Activated T-cell treated with anti-CD3 and anti-CD28 coated beads, Interleukin-2, amount 50 U/mL, for 4 hours (primary cell): ENCODE results near the gene MS4A15. TPM values are rescaled to one million over a fixed set of nuclear protein-coding genes. Genes with fewer than 3 reads are reported as not detected.

Experiments
- ATAC-seq, 2 donors: fragments of 200-7000 bp; cut with Tn5 transposase; one replicate each; pipeline ENCODE4 v1.10.0; 2021
- DNase-seq: peaks from one replicate; pipeline ENCODE4 v3.0.0-alpha.2; 2020
- H3K27me3 Mint-ChIP-seq: one replicate; pipeline ENCODE4 v1.8.0; 2021; ENCODE audit warnings: low read depth, mixed read lengths
- H3K36me3 Mint-ChIP-seq: one replicate; pipeline ENCODE4 v1.8.0; 2022; ENCODE audit warnings: mixed read lengths; ENCODE audit not compliant: insufficient read depth
- H3K4me1 Mint-ChIP-seq: one replicate; pipeline ENCODE4 v1.8.0; 2021; ENCODE audit warnings: low read depth, mixed read lengths
- H3K4me3 Mint-ChIP-seq: one replicate; pipeline ENCODE4 v1.8.0; 2021; ENCODE audit warnings: mild to moderate bottlenecking, moderate library complexity, mixed read lengths
- H3K9me3 Mint-ChIP-seq: one replicate; pipeline ENCODE4 v1.8.0; 2021; ENCODE audit warnings: mixed read lengths
- total RNA-seq, 3 donors: library from RNA; stranded (reverse); gene quantifications; one replicate each; pipeline ENCODE4 v1.2.1, GENCODE V29; 2021

The MS4A15 gene
- total RNA-seq, 3 donors from 2014 or later: not detected

GRCh38 chr11:60763692-60764369 is 7.2 kb downstream of the MS4A15 start:
- peaks cover 58% of the 10 kb centered on the region for H3K27me3 Mint-ChIP-seq
- no peaks in the 10 kb centered on the region for H3K4me1 Mint-ChIP-seq
- ATAC-seq (no peak), DNase-seq (no peak)
- no peaks in the 10 kb centered on the region for H3K9me3 Mint-ChIP-seq
- H3K36me3 Mint-ChIP-seq: no peaks in the 10 kb centered on the region
- H3K4me3 Mint-ChIP-seq: no peak overlapping the region

- no peaks in the 10 kb centered on the region for H3K4me1 Mint-ChIP-seq
- peaks cover 51% of the 10 kb centered on the region for H3K27me3 Mint-ChIP-seq
- H3K9me3 Mint-ChIP-seq: no peaks in the 10 kb centered on the region
- DNase-seq: no peak
- H3K4me3 Mint-ChIP-seq: no peak overlapping the region
- no peak for ATAC-seq
- no peaks in the 10 kb centered on the region for H3K36me3 Mint-ChIP-seq
These were observed 8.2 kb downstream of the MS4A15 start for GRCh38 chr11:60764879-60765278.

- H3K27me3 Mint-ChIP-seq: peaks cover 47% of the 10 kb centered on the region
- ATAC-seq (no peak), DNase-seq (no peak)
- no peak overlapping the region for H3K4me3 Mint-ChIP-seq
- no peaks in the 10 kb centered on the region for H3K9me3 Mint-ChIP-seq
- no peaks in the 10 kb centered on the region for H3K4me1 Mint-ChIP-seq
- no peaks in the 10 kb centered on the region for H3K36me3 Mint-ChIP-seq
These were observed 8.7 kb downstream of the MS4A15 start for GRCh38 chr11:60765355-60765754.

- Mint-ChIP-seq H3K9me3 (no peaks in the 10 kb centered on the region), H3K4me1 (no peaks in the 10 kb centered on the region), H3K36me3 (no peaks in the 10 kb centered on the region), H3K4me3 (no peak overlapping the region), H3K27me3 (peaks cover 36% of the 10 kb centered on the region)
- no peak for ATAC-seq
- no peak for DNase-seq
These were observed 9.9 kb downstream of the MS4A15 start for GRCh38 chr11:60766547-60766946.

GRCh38 chr11:60767388-60767811 is 10.7 kb downstream of the MS4A15 start:
- H3K4me1 Mint-ChIP-seq: no peaks in the 10 kb centered on the region
- no peak overlapping the region for H3K4me3 Mint-ChIP-seq
- no peaks in the 10 kb centered on the region for H3K36me3 Mint-ChIP-seq
- H3K27me3 Mint-ChIP-seq: peaks cover 38% of the 10 kb centered on the region
- ATAC-seq (peak; percentile 27 to 46), DNase-seq (no peak)
- no peaks in the 10 kb centered on the region for H3K9me3 Mint-ChIP-seq

GRCh38 chr11:60768202-60768601 is 11.5 kb downstream of the MS4A15 start:
- Mint-ChIP-seq H3K9me3 (no peaks in the 10 kb centered on the region), H3K27me3 (peaks cover 39% of the 10 kb centered on the region), H3K36me3 (no peaks in the 10 kb centered on the region), H3K4me3 (no peak overlapping the region), H3K4me1 (no peaks in the 10 kb centered on the region)
- DNase-seq: no peak
- ATAC-seq: no peak

GRCh38 chr11:60769273-60769672 is 12.6 kb downstream of the MS4A15 start:
- no peaks in the 10 kb centered on the region for H3K9me3 Mint-ChIP-seq
- H3K36me3 Mint-ChIP-seq: no peaks in the 10 kb centered on the region
- H3K4me1 Mint-ChIP-seq: peaks cover under 1% of the 10 kb centered on the region
- H3K4me3 Mint-ChIP-seq: no peak overlapping the region
- DNase-seq (no peak), ATAC-seq (no peak)
- H3K27me3 Mint-ChIP-seq: peaks cover 29% of the 10 kb centered on the region

GRCh38 chr11:60769811-60770210 is 13.1 kb downstream of the MS4A15 start:
- DNase-seq (no peak), ATAC-seq (no peak)
- Mint-ChIP-seq H3K27me3 (peaks cover 25% of the 10 kb centered on the region), H3K9me3 (no peaks in the 10 kb centered on the region), H3K36me3 (no peaks in the 10 kb centered on the region), H3K4me1 (peaks cover 6% of the 10 kb centered on the region), H3K4me3 (no peak overlapping the region)

GRCh38 chr11:60771146-60771545 is 14.5 kb downstream of the MS4A15 start:
- no peak for DNase-seq
- ATAC-seq: no peak
- Mint-ChIP-seq H3K4me1 (peaks cover 9% of the 10 kb centered on the region), H3K27me3 (peaks cover 19% of the 10 kb centered on the region), H3K36me3 (no peaks in the 10 kb centered on the region), H3K4me3 (no peak overlapping the region), H3K9me3 (no peaks in the 10 kb centered on the region)

- no peak for ATAC-seq
- Mint-ChIP-seq H3K4me1 (peaks cover 9% of the 10 kb centered on the region), H3K9me3 (no peaks in the 10 kb centered on the region), H3K27me3 (peaks cover 14% of the 10 kb centered on the region), H3K4me3 (no peak overlapping the region), H3K36me3 (no peaks in the 10 kb centered on the region)
- DNase-seq: no peak
These were observed 15.3 kb downstream of the MS4A15 start for GRCh38 chr11:60771879-60772525.

- Mint-ChIP-seq H3K27me3 (peaks cover 13% of the 10 kb centered on the region), H3K4me3 (no peak overlapping the region), H3K4me1 (peaks cover 9% of the 10 kb centered on the region), H3K9me3 (no peaks in the 10 kb centered on the region), H3K36me3 (no peaks in the 10 kb centered on the region)
- DNase-seq: no peak
- no peak for ATAC-seq
These were observed 16.0 kb downstream of the MS4A15 start for GRCh38 chr11:60772666-60773065.

GRCh38 chr11:60774726-60775125 is 18.1 kb downstream of the MS4A15 start:
- Mint-ChIP-seq H3K27me3 (peaks cover 8% of the 10 kb centered on the region), H3K4me1 (peaks cover 9% of the 10 kb centered on the region), H3K4me3 (peak overlapping the region; percentile 21), H3K36me3 (no peaks in the 10 kb centered on the region), H3K9me3 (no peaks in the 10 kb centered on the region)
- no peak for DNase-seq
- ATAC-seq: no peak

- Mint-ChIP-seq H3K4me3 (no peak overlapping the region), H3K27me3 (peaks cover 8% of the 10 kb centered on the region), H3K36me3 (no peaks in the 10 kb centered on the region), H3K9me3 (no peaks in the 10 kb centered on the region), H3K4me1 (peaks cover 9% of the 10 kb centered on the region)
- ATAC-seq (peak; percentile 95), DNase-seq (peak; percentile 80)
These were observed 18.8 kb downstream of the MS4A15 start for GRCh38 chr11:60775420-60775961.

- no peak overlapping the region for H3K4me3 Mint-ChIP-seq
These were observed 19.5 kb downstream of the MS4A15 start for GRCh38 chr11:60776167-60776566.

GRCh38 chr11:60777106-60777505 is 20.4 kb downstream of the MS4A15 start:
- no peak for ATAC-seq
- Mint-ChIP-seq H3K9me3 (no peaks in the 10 kb centered on the region), H3K27me3 (peaks cover 4% of the 10 kb centered on the region), H3K4me1 (peaks cover 9% of the 10 kb centered on the region), H3K36me3 (no peaks in the 10 kb centered on the region), H3K4me3 (no peak overlapping the region)
- DNase-seq: no peak

More at GRCh38 chr11:60776167-60776566, 19.5 kb downstream of the MS4A15 start:
- no peak for ATAC-seq
- Mint-ChIP-seq H3K9me3 (no peaks in the 10 kb centered on the region), H3K36me3 (no peaks in the 10 kb centered on the region), H3K4me1 (peaks cover 9% of the 10 kb centered on the region), H3K27me3 (peaks cover 8% of the 10 kb centered on the region)
- DNase-seq: no peak
